Measurements from ENCODE around the gene HYDIN.

The HYDIN gene

DNA sequence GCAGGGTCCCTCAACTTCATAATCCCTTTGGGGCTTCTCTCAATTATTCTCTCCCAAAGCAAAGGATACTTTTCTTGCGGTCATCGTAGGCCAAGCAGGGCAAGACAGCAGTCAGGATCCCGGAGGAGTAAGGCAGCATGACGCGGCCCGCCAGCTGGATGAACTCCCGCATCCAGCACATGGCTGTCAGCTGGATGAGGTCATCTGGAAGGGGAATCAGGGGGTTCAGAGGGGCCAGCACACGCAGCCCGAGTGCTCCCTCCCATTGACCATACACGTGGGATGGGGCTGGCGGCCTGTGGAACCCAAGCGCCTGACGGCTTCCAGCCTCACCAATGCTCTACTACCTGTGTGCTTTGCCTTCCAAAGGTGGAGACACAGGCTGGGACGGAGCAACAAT, 448.7 kb downstream of the HYDIN start:
- no peak for DNase-seq

DNA sequence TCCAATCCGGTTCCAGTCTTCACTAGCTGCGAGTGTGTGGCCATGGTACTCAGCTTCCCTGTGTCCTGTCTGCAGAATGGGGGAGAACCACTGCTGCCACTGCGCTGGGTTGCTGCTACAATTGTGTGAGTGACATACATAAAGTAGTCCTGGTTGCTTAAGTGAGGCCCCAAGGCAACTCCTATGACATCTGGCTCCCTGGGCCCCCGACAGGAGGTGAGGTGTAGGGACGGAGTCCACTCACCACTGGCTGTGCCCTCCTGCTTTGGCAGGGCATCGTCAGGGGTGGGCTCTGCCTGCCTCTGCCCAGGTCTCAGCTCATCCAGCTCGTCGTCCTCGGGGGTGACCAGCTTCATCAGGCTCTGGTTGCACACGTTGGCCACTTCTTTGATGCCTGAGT, 450.0 kb downstream of the HYDIN start:
- DNase-seq, result no peak

DNA sequence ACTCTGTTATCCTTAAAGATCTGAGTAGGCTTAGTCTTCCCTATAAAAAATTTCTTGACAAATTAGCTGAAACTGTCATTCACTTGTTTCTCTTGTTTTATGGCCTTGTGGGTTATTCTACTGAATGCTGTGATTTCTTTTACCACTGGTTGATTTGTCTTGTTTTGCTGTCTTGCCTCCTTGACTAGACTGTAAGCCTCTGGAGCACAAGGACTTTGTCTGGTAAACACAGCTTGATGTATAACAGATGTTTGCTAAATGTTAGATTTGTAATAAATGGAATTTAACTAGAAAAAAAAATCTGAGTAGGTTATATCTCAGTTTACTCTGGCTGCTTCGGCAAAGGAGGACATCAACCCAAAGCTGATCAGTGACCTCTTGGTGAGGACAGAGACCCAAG, 451.2 kb downstream of the HYDIN start:
- no peak for DNase-seq

DNA sequence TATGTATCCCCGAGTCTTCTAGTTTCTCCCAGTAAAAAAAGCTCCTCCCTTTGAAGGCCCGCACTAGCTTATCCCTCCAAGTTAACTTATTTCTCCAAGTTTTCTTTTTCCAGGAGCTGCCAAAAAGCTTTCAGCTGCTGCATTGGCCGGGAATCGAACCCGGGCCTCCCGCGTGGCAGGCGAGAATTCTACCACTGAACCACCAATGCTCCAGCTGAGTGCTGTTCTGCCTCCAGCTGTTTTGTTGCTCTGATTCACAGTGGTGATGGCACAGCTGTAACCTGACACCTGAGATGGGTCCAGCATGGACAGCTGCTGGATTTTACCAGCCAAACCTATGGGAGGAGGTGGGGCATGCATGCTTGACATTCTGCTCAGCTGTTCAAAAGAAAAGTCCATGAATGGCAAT, 451.6 kb downstream of the HYDIN start:
- no peak for DNase-seq

DNA sequence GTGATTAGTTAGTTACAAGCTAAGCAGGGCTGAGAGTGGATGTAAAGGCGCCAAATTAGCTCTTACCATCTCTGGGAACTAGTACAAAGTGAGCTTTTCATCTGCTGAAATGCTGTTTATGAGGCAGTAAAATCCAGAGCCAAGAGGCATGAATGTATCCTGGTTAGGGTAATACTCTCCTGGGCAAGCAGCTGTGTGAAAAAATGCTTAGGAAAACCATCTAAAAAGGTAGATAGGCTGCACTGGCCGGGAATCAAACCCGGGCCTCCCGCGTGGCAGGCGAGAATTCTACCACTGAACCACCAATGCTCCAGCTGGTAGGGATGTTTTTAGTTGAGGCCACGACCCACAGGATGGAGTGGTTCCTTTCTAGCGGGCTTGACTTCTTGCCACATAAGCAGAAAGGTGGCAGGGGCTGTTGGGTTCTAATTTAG, 452.5 kb downstream of the HYDIN start:
- no peak for DNase-seq

DNA sequence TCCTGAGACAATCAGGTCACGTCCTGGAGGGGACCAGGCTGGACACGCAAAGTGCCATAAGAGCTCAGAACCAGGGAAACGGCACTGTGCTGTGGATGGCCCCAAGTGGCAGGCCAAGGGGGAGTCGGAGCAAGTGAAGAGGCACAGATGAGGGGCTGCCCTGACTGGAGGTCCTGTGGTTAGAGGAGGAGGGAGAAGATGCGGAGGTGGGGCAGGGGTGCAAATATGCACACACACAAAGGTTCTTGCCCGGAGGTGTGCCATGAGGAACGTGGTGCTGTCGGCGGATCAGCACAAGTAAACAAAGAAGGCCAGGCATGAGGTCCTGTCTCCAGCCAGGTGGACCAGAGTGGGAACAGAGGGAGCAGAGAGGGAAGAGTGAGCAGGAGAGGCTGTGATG, 453.0 kb downstream of the HYDIN start:
- no peak for DNase-seq

DNA sequence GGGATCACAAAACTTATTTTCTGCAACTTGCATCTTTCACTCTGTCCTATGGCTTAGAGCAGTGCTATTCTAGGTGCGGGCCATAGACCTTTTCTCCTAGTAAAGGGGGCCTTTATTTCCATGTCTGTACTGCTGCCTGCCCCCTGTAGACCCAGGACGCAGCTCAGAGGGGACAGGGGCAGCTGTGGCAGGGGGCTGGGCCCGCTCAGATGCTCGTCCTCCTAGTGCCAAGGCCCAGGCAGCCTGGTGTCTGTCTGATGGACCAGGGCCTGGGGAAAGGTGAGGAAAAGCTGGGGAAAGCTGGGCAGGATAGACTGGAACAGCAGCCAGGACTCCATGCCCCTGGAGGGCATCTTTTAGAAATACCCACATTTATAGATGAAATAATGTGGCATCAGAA, 455.1 kb downstream of the HYDIN start:
- no peak for DNase-seq

DNA sequence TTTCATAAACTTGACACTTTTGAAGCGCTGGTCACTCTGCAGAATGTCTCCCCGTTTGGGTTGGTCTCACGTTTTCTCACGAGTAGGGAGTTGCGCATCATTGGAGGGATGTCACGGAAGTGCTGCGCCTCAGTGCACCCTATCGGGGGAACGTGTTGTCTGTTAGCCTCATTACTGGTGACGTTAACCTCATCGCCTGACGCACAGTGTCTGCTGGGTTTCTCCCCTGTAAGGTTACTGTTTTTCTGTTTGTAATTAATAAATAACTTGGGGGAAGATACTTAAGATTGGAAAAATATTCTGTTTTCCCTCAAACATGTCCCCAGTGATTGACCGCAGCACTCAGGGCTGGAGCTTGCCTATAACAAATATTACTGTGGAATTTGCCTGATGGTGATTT, 456.3 kb downstream of the HYDIN start:
- no peak for DNase-seq

DNA sequence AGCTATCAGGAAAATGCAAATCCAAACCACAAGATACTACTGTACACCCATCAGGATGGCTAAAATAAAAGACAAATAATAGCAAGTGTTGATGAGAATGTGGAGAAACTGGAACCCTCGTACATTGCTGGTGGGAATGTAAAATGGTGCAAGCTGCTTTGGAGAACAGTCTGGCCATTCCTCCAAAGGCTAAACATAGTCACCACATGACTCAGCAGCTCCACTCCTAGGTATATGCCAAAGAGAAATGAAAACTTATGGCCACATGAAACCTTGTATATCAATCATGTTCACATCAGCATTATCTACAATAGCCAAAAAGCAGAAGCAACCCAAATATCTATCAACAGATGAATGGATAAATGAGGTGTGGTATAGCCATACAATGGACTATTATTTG, 458.0 kb downstream of the HYDIN start:
- DNase-seq, result no peak

DNA sequence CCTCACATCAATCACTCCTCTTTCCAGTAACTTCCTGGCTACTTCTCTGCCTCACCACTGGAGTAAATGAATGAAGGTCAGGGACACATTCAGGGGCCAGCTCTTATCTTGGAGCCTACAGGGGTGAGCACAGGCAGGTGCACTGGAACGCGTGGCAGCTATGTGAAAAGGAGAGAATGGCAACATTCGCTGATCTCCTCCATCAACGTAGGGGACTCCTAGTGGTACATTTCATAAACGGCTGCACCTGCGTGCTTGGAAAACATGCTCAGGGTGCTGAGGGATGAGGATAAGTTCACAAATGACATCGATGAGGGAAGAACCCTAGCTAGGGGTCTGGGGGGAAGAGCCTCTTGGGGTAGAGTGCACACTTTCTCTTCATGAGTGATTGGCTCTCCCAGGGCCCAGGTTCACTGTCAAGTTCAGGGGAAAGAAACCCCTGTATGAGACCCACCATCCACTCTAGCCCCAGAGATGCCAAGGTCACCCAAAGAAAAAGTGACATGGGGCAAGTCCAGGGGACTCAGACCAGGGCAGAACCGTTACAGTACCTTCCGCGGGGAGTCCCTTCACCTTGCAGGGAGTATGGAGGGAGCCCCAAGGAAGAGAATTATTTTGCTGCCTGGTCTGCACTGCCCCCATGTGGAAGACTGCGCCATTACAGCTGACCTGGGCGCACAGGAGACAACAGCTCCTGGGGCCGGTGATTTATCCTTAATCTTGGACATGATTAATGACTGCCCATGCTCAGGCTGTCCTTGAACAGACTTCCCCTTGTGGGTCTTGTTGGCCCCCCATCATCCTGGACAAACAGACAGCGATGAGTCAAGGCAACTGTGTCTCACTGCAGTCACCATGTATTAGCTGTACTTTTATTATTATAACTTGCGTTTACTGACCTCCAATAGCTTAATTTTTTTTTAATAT, 459.6 kb downstream of the HYDIN start:
- DNase-seq, result peak; percentile 12 to 17

DNA sequence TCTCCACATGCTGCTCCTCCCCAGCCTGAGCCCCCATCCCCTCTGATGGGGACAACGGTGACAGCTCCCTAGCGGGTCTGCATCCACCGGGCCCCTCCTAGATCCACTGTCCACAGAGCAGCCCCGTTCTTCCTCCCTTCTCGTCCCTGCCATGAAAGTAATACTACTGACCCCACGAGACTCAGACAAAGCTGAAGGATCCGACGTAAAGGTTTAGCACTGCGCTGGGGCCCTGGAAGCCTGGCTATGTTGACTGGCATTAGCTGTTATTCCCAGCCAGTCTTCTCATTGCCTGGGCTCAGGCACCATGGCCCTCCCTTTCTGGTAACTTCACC, 460.3 kb downstream of the HYDIN start:
- DNase-seq, result no peak

DNA sequence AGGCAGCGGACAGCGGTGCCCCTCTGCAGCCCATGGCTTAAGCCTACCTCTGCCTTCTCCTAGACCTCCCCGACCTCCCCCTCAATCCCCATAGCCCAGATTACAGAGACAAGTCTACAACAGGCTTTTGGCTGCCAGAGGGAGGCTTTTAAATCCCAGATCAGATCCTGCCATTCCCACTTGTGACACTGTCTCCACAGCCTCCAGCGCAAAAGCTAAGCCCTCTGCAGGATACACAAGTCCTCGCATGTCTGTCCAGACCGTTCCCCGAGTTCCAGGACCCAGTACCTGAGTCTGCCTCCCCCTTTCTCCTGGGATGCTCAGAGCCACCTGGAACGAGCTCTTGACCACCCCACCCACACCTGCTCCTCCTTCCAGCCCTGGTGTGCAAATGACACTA, 460.8 kb downstream of the HYDIN start:
- no peak for DNase-seq

DNA sequence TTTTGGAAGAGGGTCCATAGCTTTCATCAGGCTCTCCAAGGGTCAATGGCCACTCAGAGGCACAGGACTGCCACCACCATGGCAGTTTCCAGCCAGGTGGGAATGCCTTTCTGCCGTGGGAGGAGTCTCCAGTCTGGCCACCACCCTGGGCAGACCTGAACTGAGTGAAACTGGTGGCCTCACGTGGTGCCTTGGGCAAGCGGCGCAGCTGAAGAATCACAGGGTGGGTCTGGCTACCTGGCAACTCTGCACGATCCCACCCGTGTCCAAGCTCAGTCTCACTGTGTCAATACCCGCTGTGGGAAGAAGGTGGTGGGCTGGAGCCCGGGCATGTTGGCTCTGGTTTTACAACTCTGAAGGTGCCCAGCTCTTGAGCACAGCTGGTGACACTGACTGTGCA, 461.4 kb downstream of the HYDIN start:
- DNase-seq, result no peak

DNA sequence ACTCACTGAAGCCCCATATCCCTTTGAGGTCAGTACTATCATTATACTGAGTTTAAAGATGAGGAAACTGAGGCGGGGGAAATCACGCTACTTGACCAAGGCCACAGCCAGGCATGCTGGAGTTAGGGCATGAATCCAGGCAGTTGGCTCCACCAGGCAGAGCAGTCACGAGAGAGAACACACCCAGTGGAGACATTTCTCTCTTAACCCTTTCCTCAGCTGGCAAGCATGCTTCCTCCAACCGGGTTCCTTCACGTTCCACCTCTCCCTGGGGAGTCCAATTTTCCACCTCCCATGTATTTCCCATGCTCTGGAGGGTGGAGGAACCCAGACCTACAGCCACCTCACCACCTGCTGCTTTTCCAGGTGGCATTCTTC, 462.3 kb downstream of the HYDIN start:
- no peak for DNase-seq

DNA sequence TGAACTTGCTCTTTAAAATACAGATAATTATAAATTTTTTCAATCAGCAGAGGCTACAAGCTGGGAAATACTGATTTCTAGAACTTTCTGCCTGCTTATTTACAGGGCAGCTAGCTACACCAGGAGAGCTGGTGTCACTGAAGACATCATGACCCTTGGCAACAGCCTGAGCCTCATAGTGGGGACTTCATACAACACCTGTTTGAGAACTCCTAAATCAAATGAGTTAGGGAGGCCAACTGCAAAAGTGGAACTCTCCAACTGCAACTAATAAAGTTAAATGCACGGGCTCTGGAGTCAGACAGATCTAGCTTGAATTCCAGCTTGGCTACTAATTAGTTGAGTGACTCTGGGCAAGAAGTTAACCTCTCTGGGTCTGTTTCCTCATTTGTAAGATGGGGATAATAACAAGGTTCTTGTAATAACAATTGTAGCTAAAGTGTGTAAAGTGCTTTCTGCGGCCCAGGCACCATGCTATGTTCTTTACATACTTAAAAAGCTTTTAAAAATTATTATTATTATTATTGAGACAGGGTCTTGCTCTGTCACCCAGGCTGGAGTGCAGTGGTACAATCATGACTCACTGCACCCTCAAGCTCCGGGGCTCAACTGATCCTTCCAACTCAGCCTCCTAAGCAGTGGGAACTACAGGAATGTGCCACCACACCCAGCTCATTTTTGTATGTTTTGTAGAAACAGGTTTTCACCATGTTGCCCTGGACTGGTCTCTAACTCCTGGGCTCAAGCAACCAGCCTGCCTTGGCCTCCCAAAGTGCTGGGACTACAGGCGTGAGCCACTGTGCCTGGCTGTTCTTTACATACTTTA, 462.9 kb downstream of the HYDIN start:
- DNase-seq, result no peak

DNA sequence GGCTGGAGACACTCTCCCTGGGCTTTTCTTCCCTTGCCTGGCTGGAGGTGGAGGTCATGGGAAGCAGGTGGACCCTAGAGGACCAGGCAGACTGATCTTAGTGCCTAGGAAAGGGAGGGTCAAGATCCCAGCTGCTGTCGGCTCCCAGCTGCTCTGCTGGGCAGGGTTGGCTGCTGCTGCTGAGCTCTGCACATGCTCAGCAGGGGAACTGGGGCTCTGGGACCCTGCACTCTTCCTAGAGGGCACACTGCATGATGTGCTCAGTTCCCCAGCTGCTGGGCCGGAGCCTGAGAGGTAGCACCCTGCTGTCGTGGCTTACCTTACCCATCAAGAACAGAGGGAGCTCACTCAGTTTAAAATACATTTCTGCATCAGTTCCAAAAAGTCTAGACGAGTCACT, 463.9 kb downstream of the HYDIN start:
- DNase-seq, result no peak

DNA sequence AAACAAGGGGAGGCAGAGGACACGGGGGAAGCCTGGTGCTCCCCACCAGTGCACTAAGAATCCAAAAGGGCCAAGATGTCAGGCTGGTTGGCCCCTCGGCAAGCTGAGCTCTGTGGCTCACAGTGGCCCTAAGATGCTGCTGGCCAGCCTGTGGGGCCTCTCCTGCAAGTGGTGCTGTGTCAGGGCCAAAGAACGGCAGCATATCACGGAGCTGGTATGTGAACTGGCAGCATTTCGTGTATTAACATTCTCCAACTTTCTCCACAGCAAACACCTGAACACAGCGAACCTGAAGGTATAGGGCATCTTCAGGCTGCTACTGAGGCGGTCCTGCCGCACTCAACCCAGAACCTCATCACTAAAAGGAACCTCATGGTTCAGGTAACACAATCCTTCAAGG, 464.3 kb downstream of the HYDIN start:
- DNase-seq, result no peak

DNA sequence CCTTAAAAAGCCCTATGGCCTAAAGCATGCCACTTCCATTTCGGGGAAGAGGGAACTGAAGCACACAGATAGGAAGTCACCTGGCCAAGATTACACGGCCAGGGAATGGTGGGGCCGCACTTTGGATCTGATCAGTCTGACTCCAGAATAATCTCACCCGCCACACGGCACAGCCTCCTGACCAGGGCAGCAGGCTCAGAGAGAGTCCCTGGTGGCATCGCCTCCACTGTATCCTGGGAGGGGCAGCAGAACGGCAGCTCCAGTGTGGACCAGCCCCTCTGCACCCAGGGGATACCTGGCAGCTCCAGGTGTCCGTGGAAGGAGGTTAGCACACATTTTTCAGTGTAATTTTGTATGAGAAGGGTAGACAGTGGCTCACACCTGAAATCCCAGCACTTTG, 465.0 kb downstream of the HYDIN start:
- no peak for DNase-seq

DNA sequence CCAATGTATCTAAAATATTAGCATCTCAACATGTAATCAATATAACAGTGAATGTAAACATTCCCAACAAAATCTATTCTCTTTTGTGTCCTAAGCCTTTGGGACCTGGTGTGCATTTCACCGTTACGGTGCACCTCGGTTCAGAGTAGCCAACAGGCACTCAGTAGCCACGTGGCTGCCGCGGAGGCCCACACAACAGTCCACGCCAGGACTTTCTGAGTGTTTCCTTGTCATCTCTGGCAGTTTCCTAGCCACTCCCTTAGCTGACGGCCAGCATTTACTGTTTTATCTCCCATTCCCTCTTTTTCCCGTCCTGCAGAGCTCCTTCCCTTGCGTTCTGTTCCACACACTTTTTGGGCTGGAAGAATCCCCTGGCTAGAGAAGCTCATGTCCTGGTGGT, 465.9 kb downstream of the HYDIN start:
- no peak for DNase-seq

DNA sequence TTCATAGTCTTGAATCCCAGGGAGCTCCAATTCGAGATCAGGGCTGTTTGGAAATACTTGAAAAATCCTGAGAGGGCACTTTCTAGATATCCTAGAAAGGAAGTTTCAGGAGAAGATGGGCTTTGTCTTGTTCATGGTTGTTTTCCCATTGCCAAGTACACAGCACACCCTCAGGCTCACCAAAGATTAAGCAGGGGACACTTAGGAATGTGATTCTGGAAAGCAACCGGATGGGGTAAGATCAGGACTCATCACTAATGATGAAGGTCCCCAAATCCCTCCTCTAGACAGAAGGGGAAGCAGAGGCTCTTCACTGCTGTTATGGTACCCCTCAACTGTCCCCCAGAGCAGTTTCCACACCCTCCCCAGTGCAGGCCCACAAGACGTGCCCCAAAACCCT, 470.3 kb downstream of the HYDIN start:
- DNase-seq, result no peak

DNA sequence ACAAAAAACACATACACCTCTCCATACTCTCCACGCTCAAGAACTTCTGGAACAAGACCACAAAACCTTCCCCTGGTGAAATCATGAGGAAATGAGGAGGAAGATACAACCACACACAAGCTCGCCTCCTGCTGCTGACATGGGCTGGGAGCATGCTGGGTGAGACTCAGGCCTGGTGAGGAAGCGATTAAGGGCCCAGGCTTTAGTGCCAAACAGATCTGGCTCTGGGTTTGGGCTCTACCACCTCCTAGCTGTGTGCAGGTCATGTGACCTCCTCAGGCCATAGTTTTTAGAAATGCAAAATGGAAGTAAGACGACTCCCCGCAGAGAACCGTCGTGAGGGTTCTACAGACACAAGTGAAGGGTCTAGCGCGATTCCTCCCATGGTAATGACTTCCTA, 470.9 kb downstream of the HYDIN start:
- DNase-seq, result no peak

DNA sequence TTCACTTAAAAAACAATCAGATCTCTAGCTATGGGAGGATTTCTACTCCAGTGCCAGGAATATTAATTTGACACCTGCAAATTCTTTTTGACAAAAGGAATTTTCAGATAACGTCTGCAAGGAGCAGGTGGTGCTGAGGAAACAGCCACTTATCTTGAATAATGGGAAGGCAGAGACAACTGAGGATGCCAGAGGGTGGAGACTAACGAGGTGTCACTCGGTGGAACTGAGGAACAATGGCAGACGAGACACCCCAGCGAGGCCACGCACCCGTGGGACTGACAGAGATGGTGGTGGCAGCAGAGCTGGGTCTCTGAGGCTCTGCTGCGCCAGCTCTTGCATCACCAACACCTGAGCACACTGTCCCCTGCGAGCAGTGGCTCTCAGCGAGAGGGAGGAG, 471.7 kb downstream of the HYDIN start:
- no peak for DNase-seq
